RWPE1 (cell line): ENCODE data around the gene PLD3.
A peak's percentile ranks its signal among the peaks of the same experiment; 100 is the strongest.
"Not testable (repeated sequence)": the region's sequence is repeated elsewhere in the genome, so short reads cannot be mapped to it uniquely, and the experiment has no call there.

Source experiments
- CTCF ChIA-PET: fragments of 350-600 bp; sonication (Branson Sonifier 250); formaldehyde crosslinking; extraction: SDS; loops from one replicate; lab custom pipeline; 2021; lab: Yijun Ruan, JAX
- POLR2A ChIA-PET: fragments of 400-600 bp; formaldehyde crosslinking; extraction: SDS; loops from one replicate; lab custom pipeline; 2020; ENCODE audit warnings: antibody characterized with exemption; ENCODE audit not compliant: low non-redundant PET; lab: Yijun Ruan, JAX
- DNase-seq: peaks from one replicate; pipeline ENCODE4 v3.0.0; 2012; ENCODE audit warnings: low spot score
- H3K27ac ChIP-seq: fragments of 450-650 bp; 2 replicates; pipeline ENCODE4 v1.5.1; 2017
- CTCF ChIP-seq: fragments of 450-650 bp; conservative IDR thresholded peaks from 2 replicates; pipeline ENCODE4 v1.5.1; 2017; ENCODE audit warnings: low read depth, mild to moderate bottlenecking

The PLD3 gene

GRCh38 chr19:40365613-40366401 is 17.3 kb downstream of the PLD3 start:
- peak; percentile 96 for DNase-seq
- TF ChIP-seq CTCF = no peak
- H3K27ac ChIP-seq = peak overlapping the region; percentile 72
- CTCF ChIA-PET = interaction anchor here (0.8 kb wide), 1 partner anchor 60 kb away, joined by 4 read pairs; no protein-coding TSS in a partner anchor
- POLR2A ChIA-PET = interaction anchor here (0.6 kb wide), 1 partner anchor 38 kb away, joined by 3 read pairs; no protein-coding TSS in a partner anchor

GRCh38 chr19:40366697-40367561 is 18.4 kb downstream of the PLD3 start:
- peak overlapping the region; percentile 72 for H3K27ac ChIP-seq
- no peak for DNase-seq
- CTCF ChIA-PET = interaction anchor here (0.6 kb wide), 1 partner anchor 232 kb away, joined by 3 read pairs; no protein-coding TSS in a partner anchor
- TF ChIP-seq CTCF = no peak
- POLR2A ChIA-PET = no interaction called here

GRCh38 chr19:40367577-40368434 is 19.3 kb downstream of the PLD3 start:
- TF ChIP-seq CTCF = no peak
- peak overlapping the region; percentile 72 for H3K27ac ChIP-seq
- no peak for DNase-seq
- ChIA-PET POLR2A (no interaction called here), CTCF (no interaction called here)

- POLR2A ChIA-PET = no interaction called here
- no peak for DNase-seq
- no peak for TF ChIP-seq CTCF
- CTCF ChIA-PET = no interaction called here
- no peak overlapping the region for H3K27ac ChIP-seq
Observed at GRCh38 chr19:40369797-40370196, 21.3 kb downstream of the PLD3 start.

GRCh38 chr19:40370253-40370652 is 21.8 kb downstream of the PLD3 start:
- H3K27ac ChIP-seq, POLR2A ChIA-PET, CTCF ChIA-PET, DNase-seq: not testable (repeated sequence)

- peak overlapping the region; percentile 6; the same call in 1 of the 2 replicates for H3K27ac ChIP-seq
- ChIA-PET CTCF (interaction anchor here (0.6 kb wide), 1 partner anchor 223 kb away, joined by 3 read pairs; no protein-coding TSS in a partner anchor), POLR2A (no interaction called here)
- no peak for TF ChIP-seq CTCF
- DNase-seq = no peak
Observed at GRCh38 chr19:40370997-40371801, 22.7 kb downstream of the PLD3 start.
